HCT116 (cell line): ENCODE measurements around the gene CD74.

Experiments used
- CTCF ChIP-seq, 3 experiments: fragments of 200-600 bp in 1 of 3; sonication (generic) in 1 of 3; IDR thresholded peaks in 2 of 3; conservative IDR thresholded peaks in 1 of 3; 2 replicates each; pipeline ENCODE4 v1.5.1; 2012 to 2017; ENCODE audit warnings: low read depth in 2 of 3, low read length in 2 of 3, antibody characterized with exemption in 1 of 3, borderline replicate concordance in 1 of 3, control low read depth in 1 of 3, mild to moderate bottlenecking in 1 of 3, mixed read lengths in 1 of 3, mixed run types in 1 of 3, moderate library complexity in 1 of 3; ENCODE audit not compliant: insufficient read depth in 1 of 3
- EZH2 ChIP-seq: fragments of 200-600 bp; sonication (generic); IDR thresholded peaks from 2 replicates; pipeline ENCODE4 v1.6.1; 2017; ENCODE audit warnings: antibody characterized with exemption, mixed run types
- MAX ChIP-seq: IDR thresholded peaks from 2 replicates; pipeline ENCODE4 v1.6.1; 2012
- POLR2A ChIP-seq: IDR thresholded peaks from 2 replicates; pipeline ENCODE4 v1.7.0; 2011; ENCODE audit warnings: borderline replicate concordance; ENCODE audit not compliant: insufficient read depth, insufficient read length; ENCODE audit errors: extremely low read depth
- POLR2AphosphoS5 ChIP-seq: IDR thresholded peaks from 2 replicates; pipeline ENCODE4 v1.6.1; 2011; ENCODE audit warnings: mild to moderate bottlenecking, low read depth, low read length, moderate library complexity
- REST ChIP-seq: IDR thresholded peaks from 2 replicates; pipeline ENCODE4 v1.6.1; 2012; ENCODE audit warnings: low read depth
- SP1 ChIP-seq: IDR thresholded peaks from 2 replicates; pipeline ENCODE4 v1.6.1; 2012; ENCODE audit warnings: low read depth
- ZBTB33 ChIP-seq: IDR thresholded peaks from 2 replicates; pipeline ENCODE4 v1.6.1; 2011; ENCODE audit warnings: mild to moderate bottlenecking, low read length, moderate library complexity; ENCODE audit not compliant: insufficient replicate concordance; ENCODE audit errors: extremely low read depth

- TF ChIP-seq MAX = no peak
- no peak for TF ChIP-seq POLR2A
- no peak for TF ChIP-seq EZH2
- no peak for TF ChIP-seq CTCF (IDR thresholded peaks at IDR 0.05 in 2 of 3, conservative IDR thresholded peaks at IDR 0.05 in 1 of 3; ENCODE audit: borderline replicate concordance in 1 of 3, insufficient read depth in 1 of 3, low read depth in 2 of 3, low read length in 2 of 3)
- no peak for TF ChIP-seq POLR2AphosphoS5
- no peak for TF ChIP-seq REST
- peak; percentile 79 for TF ChIP-seq SP1
- no peak for TF ChIP-seq ZBTB33
Measured at GRCh38 chr5:150410524-150411244, 2.0 kb downstream of the CD74 start.
